Measurements from ENCODE around the gene MEF2D.

DNA sequence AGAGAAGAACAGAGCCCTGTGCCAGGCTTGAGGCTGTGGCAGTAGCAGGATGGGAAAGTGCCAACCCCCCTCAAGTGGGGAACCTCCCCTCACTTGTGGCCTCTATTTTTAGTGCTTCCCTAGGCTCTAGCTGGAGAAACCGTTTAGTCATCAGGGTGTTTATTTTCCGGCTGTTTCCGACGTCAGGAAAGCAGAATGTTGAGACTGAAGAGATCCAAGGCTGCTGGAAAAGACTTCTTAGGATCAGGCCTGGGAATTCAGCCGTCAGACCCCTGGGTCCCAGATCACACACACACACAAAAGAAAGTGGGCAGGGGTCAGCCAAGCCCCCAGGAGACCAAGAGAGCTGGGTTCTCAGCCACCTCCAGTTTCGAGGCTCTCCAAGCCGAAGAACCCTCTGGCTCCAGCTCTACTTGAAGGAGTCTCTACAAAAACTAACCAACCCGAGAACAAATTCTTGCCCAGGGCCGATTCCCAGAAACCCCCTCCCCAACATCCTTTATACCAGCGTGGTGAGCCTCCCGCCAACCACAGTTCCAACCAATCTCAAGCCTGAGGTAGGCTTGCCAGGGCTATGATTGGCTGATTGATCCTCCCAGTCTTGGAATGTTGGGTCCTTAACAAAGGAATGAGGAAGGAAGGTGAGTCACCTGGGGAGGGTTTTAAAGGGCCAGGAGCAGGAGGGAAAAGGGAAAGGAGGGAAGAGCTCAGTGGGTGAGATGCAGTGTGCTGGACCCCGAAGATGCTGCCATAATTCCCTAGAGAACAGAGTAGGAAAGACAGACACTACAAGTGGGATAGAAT is 2.5 kb upstream of the MEF2D start:
- TF ChIP-seq, protein P1, sequence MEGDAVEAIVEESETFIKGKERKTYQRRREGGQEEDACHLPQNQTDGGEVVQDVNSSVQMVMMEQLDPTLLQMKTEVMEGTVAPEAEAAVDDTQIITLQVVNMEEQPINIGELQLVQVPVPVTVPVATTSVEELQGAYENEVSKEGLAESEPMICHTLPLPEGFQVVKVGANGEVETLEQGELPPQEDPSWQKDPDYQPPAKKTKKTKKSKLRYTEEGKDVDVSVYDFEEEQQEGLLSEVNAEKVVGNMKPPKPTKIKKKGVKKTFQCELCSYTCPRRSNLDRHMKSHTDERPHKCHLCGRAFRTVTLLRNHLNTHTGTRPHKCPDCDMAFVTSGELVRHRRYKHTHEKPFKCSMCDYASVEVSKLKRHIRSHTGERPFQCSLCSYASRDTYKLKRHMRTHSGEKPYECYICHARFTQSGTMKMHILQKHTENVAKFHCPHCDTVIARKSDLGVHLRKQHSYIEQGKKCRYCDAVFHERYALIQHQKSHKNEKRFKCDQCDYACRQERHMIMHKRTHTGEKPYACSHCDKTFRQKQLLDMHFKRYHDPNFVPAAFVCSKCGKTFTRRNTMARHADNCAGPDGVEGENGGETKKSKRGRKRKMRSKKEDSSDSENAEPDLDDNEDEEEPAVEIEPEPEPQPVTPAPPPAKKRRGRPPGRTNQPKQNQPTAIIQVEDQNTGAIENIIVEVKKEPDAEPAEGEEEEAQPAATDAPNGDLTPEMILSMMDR (IDR thresholded peaks at IDR 0.05): no peak
- peak; percentile 47 for TF ChIP-seq POLR2A (IDR thresholded peaks at IDR 0.05)

Data from right lobe of liver (tissue), 4 donors.